Loucy (cell line): ENCODE results near the gene LEF1.

Experiments used
- H2AFZ ChIP-seq: fragments of 200-600 bp; sonication (generic); 2 replicates; pipeline ENCODE4 v1.6.0; 2016; ENCODE audit warnings: antibody characterized with exemption, mild to moderate bottlenecking, low read length, moderate library complexity
- H3F3A ChIP-seq: fragments of 200-600 bp; 2 replicates; pipeline ENCODE4 v1.6.0; 2016; ENCODE audit warnings: antibody characterized with exemption, low read depth, mild to moderate bottlenecking
- H3K27me3 ChIP-seq: fragments of 200-600 bp; sonication (generic); 2 replicates; pipeline ENCODE4 v1.6.1; 2014; ENCODE audit warnings: low read length, mild to moderate bottlenecking; ENCODE audit not compliant: insufficient read depth, poor library complexity, severe bottlenecking
- H3K36me3 ChIP-seq: fragments of 200-600 bp; sonication (generic); 2 replicates; pipeline ENCODE4 v1.6.1; 2016; ENCODE audit warnings: low read length; ENCODE audit not compliant: insufficient read depth
- H3K4me1 ChIP-seq: fragments of 200-600 bp; sonication (generic); 2 replicates; pipeline ENCODE4 v1.5.1; 2014; ENCODE audit warnings: low read length, mild to moderate bottlenecking; ENCODE audit not compliant: insufficient read depth, poor library complexity, severe bottlenecking
- H3K4me2 ChIP-seq: fragments of 200-600 bp; sonication (generic); 2 replicates; pipeline ENCODE4 v1.6.0; 2014; ENCODE audit warnings: antibody characterized with exemption, low read length, low read depth, mild to moderate bottlenecking; ENCODE audit not compliant: poor library complexity, severe bottlenecking
- H3K4me3 ChIP-seq: fragments of 200-600 bp; sonication (generic); 2 replicates; pipeline ENCODE4 v1.5.1; 2014; ENCODE audit warnings: low read length, mild to moderate bottlenecking, mixed read lengths; ENCODE audit not compliant: poor library complexity, severe bottlenecking
- H3K79me2 ChIP-seq: fragments of 200-600 bp; sonication (generic); 2 replicates; pipeline ENCODE4 v1.6.1; 2014; ENCODE audit warnings: low read length; ENCODE audit not compliant: insufficient read depth
- H3K9ac ChIP-seq: fragments of 200-600 bp; sonication (generic); 2 replicates; pipeline ENCODE4 v1.6.0; 2014; ENCODE audit warnings: mild to moderate bottlenecking, low read depth, low read length, moderate library complexity; ENCODE audit not compliant: poor library complexity, severe bottlenecking
- H3K9me2 ChIP-seq: fragments of 200-600 bp; sonication (generic); replicated peaks from 2 replicates; pipeline ENCODE4 v1.6.1; 2016; ENCODE audit warnings: low read depth, low read length, mixed read lengths
- H3K9me3 ChIP-seq: fragments of 200-600 bp; sonication (generic); 2 replicates; pipeline ENCODE4 v1.6.1; 2014; ENCODE audit warnings: mild to moderate bottlenecking, antibody characterized with exemption, low read length, low read depth; ENCODE audit not compliant: insufficient read depth
- H4K20me1 ChIP-seq: fragments of 200-600 bp; sonication (generic); 2 replicates; pipeline ENCODE4 v1.6.0; 2014; ENCODE audit warnings: antibody characterized with exemption, low read length, mild to moderate bottlenecking; ENCODE audit not compliant: insufficient read depth, poor library complexity, severe bottlenecking
- EZH2phosphoT487 ChIP-seq: fragments of 200-600 bp; IDR thresholded peaks from 2 replicates; pipeline ENCODE4 v1.6.1; 2018; ENCODE audit warnings: antibody characterized with exemption, mild to moderate bottlenecking, moderate library complexity, borderline replicate concordance
- TF ChIP-seq, protein P1 (sequence below): fragments of 200-600 bp; sonication (generic); conservative IDR thresholded peaks from 2 replicates; pipeline ENCODE4 v1.5.1; 2014; ENCODE audit warnings: mild to moderate bottlenecking, antibody characterized with exemption, low read length

Gene LEF1

GRCh38 chr4:108146819-108147218 lies 21.9 kb downstream of the LEF1 start:
- Histone ChIP-seq H3K9me3 (no peaks in the 10 kb centered on the region), H3K4me2 (peak overlapping the region; percentile 26), H3K4me1 (peaks cover 57% of the 10 kb centered on the region), H3K36me3 (peaks cover 89% of the 10 kb centered on the region), H3F3A (peaks cover 9% of the 10 kb centered on the region; the same call in 1 of the 2 replicates), H3K4me3 (no peak overlapping the region), H3K27me3 (no peaks in the 10 kb centered on the region), H2AFZ (no peak overlapping the region), H3K79me2 (peaks cover 98% of the 10 kb centered on the region), H3K9me2 (no peaks in the 10 kb centered on the region), H3K9ac (no peak overlapping the region), H4K20me1 (peaks cover 96% of the 10 kb centered on the region)
- TF ChIP-seq EZH2phosphoT487 = no peak
- TF ChIP-seq, protein P1, sequence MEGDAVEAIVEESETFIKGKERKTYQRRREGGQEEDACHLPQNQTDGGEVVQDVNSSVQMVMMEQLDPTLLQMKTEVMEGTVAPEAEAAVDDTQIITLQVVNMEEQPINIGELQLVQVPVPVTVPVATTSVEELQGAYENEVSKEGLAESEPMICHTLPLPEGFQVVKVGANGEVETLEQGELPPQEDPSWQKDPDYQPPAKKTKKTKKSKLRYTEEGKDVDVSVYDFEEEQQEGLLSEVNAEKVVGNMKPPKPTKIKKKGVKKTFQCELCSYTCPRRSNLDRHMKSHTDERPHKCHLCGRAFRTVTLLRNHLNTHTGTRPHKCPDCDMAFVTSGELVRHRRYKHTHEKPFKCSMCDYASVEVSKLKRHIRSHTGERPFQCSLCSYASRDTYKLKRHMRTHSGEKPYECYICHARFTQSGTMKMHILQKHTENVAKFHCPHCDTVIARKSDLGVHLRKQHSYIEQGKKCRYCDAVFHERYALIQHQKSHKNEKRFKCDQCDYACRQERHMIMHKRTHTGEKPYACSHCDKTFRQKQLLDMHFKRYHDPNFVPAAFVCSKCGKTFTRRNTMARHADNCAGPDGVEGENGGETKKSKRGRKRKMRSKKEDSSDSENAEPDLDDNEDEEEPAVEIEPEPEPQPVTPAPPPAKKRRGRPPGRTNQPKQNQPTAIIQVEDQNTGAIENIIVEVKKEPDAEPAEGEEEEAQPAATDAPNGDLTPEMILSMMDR = no peak

DNA sequence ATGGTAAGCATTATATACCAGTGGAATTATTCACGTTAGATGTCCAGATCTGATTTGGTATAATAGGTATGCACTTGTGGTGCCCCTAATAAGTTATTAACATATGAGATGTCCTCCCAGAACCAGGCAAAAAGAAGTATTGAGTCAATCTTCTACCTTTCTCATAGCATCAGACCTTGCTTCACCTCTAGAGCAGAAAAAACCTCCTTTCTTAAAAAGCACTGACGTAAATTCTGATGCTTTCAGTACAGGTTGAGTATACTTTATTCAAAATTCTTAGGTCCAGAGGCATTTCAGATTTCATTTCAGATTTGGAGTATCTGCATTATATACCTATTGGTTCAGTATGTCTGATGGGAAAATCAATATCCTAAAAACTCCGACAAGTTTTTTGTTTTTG lies 22.4 kb downstream of the LEF1 start:
- Histone ChIP-seq H3K27me3 (no peaks in the 10 kb centered on the region), H3K4me2 (peak overlapping the region; percentile 26), H3K9me3 (no peaks in the 10 kb centered on the region), H3F3A (peaks cover 9% of the 10 kb centered on the region; the same call in 1 of the 2 replicates), H4K20me1 (peaks cover 96% of the 10 kb centered on the region), H3K79me2 (peaks cover 98% of the 10 kb centered on the region), H3K4me3 (no peak overlapping the region), H3K9ac (no peak overlapping the region), H3K36me3 (peaks cover 89% of the 10 kb centered on the region), H3K4me1 (peaks cover 56% of the 10 kb centered on the region), H3K9me2 (no peaks in the 10 kb centered on the region), H2AFZ (no peak overlapping the region)
- TF ChIP-seq, protein P1 = no peak
- TF ChIP-seq EZH2phosphoT487 = no peak

DNA sequence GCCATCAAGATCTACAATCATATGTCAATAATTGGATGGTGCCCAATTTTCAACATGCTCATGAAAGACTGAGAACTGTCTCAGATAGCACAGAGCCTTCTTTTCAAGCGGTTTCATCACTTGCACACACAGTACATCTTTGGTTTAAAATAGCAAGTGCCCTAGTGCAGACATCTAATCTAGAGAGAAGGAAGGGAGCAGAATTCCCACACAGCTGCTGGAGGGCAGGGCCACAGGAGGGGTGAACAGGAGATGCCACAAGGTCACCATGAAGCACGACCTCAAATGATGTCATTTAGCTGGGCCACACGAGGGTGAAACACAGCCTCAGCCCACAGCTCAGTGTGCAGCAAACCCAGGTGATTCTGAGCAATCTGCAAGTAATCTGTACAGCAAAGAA lies 24.3 kb downstream of the LEF1 start:
- Histone ChIP-seq H3K27me3 (no peaks in the 10 kb centered on the region), H3K4me1 (peaks cover 40% of the 10 kb centered on the region), H3K4me2 (peak overlapping the region; percentile 1), H3K9ac (no peak overlapping the region), H3K79me2 (peaks cover 98% of the 10 kb centered on the region), H3F3A (no peaks in the 10 kb centered on the region), H3K9me2 (no peaks in the 10 kb centered on the region), H2AFZ (no peak overlapping the region), H3K4me3 (no peak overlapping the region), H3K36me3 (peaks cover 92% of the 10 kb centered on the region), H3K9me3 (no peaks in the 10 kb centered on the region), H4K20me1 (peaks cover 96% of the 10 kb centered on the region)
- TF ChIP-seq, protein P1 = no peak
- no peak for TF ChIP-seq EZH2phosphoT487
